ENCODE measurements around the gene CASP14.
A peak's percentile ranks its signal among the peaks of the same experiment; 100 is the strongest.
"Not testable (repeated sequence)": the region's sequence is repeated elsewhere in the genome, so short reads cannot be mapped to it uniquely, and the experiment has no call there.

Gene CASP14

DNA sequence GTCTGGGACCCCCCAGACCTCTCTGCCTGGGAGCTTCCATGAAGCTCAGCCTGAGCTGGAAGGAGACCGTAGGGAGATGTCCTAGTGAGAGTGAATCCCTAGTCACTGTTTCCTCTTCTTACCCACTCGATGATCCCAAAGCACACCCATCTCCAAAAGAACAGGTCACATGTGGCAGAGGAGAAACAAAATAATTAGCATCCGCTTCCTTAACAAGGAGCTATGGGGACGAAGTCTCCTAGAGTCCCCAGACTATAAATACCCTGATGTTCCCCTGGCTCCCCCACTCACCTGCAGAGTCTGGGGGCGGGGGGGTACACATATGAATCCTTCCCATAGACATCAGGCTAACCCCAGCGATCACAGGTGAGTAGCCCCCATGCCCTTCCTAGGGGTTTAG, 32.6 kb downstream of the CASP14 start, which contains the start of gene OR1I1:
TSS of gene OR1I1 (plus strand) at position 301 of the 400 bp plus-strand sequence. CDS start 4,855 bp downstream, outside the sequence.
- no peak within 1 kb of the TSS for H3K4me3 Mint-ChIP-seq
- H3K27ac Mint-ChIP-seq (ENCODE audit: low read depth), result no peak within 1 kb of the TSS
- no peak for DNase-seq (ENCODE audit: low spot score in 2 of 2)
- no peaks in the 10 kb centered on the region for H3K4me1 Mint-ChIP-seq
- peaks cover 66% of the 10 kb centered on the region for H3K27me3 Mint-ChIP-seq
- no peaks in the 10 kb centered on the region for H3K36me3 Mint-ChIP-seq (ENCODE audit: insufficient read depth)
- H3K9me3 Mint-ChIP-seq, result no peaks in the 10 kb centered on the region
- ATAC-seq (replicated peaks; ENCODE audit: extremely low read depth, poor library complexity, severe bottlenecking), result no peak

- ATAC-seq (replicated peaks; ENCODE audit: extremely low read depth, poor library complexity, severe bottlenecking), result no peak
- H3K36me3 Mint-ChIP-seq (ENCODE audit: insufficient read depth), result no peaks in the 10 kb centered on the region
- no peak overlapping the region for H3K4me3 Mint-ChIP-seq
- peaks cover 42% of the 10 kb centered on the region for H3K27me3 Mint-ChIP-seq
- no peaks in the 10 kb centered on the region for H3K4me1 Mint-ChIP-seq
- no peak for DNase-seq (ENCODE audit: low spot score in 2 of 2)
- no peak overlapping the region for H3K27ac Mint-ChIP-seq (ENCODE audit: low read depth)
- no peaks in the 10 kb centered on the region for H3K9me3 Mint-ChIP-seq
Measured at GRCh38 chr19:15087182-15087581, 37.9 kb downstream of the CASP14 start.

- no peak overlapping the region for H3K27ac Mint-ChIP-seq (ENCODE audit: low read depth)
- H3K27me3 Mint-ChIP-seq, result peaks cover 17% of the 10 kb centered on the region
- no peak overlapping the region for H3K4me3 Mint-ChIP-seq
- no peaks in the 10 kb centered on the region for H3K36me3 Mint-ChIP-seq (ENCODE audit: insufficient read depth)
- peak in 1 of 2 donors; percentile 42 for DNase-seq (ENCODE audit: low spot score in 2 of 2)
- no peaks in the 10 kb centered on the region for H3K9me3 Mint-ChIP-seq
- no peak for ATAC-seq (replicated peaks; ENCODE audit: extremely low read depth, poor library complexity, severe bottlenecking)
- H3K4me1 Mint-ChIP-seq, result no peaks in the 10 kb centered on the region
Measured at GRCh38 chr19:15091918-15092753, 42.9 kb downstream of the CASP14 start.

DNA sequence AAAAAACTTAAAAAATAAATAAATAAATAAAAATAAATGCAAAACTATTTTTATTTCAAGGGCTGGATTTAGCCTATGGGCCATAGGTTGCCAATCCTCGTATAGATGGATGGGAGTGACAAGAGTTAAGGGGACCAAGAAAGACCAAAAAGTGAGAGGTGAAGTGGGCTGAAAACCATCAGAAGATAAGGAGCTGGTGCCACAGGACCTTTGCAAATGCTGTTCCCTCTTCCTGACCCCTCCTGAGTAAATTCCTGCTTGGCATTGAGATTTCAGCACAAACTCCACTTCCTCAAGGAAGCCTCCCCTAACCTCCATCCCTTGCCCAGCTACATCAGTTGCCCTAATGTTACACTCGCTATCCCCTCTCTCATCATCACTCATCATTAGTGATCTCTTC, 43.7 kb downstream of the CASP14 start:
- DNase-seq (ENCODE audit: low spot score in 2 of 2), result no peak
- ATAC-seq (replicated peaks; ENCODE audit: extremely low read depth, poor library complexity, severe bottlenecking), result no peak
- Mint-ChIP-seq H3K9me3 (no peaks in the 10 kb centered on the region), H3K4me3 (no peak overlapping the region), H3K27ac (ENCODE audit: low read depth) (no peak overlapping the region), H3K36me3 (ENCODE audit: insufficient read depth) (no peaks in the 10 kb centered on the region), H3K27me3 (peaks cover 11% of the 10 kb centered on the region), H3K4me1 (no peaks in the 10 kb centered on the region)

GRCh38 chr19:15096223-15096622, 46.9 kb downstream of the CASP14 start:
- no peak for DNase-seq (ENCODE audit: low spot score in 2 of 2)
- Mint-ChIP-seq H3K4me3 (no peak overlapping the region), H3K27me3 (peaks cover 9% of the 10 kb centered on the region), H3K36me3 (ENCODE audit: insufficient read depth) (no peaks in the 10 kb centered on the region), H3K27ac (ENCODE audit: low read depth) (no peak overlapping the region), H3K4me1 (no peaks in the 10 kb centered on the region), H3K9me3 (no peaks in the 10 kb centered on the region)
- ATAC-seq (replicated peaks; ENCODE audit: extremely low read depth, poor library complexity, severe bottlenecking), result no peak

DNA sequence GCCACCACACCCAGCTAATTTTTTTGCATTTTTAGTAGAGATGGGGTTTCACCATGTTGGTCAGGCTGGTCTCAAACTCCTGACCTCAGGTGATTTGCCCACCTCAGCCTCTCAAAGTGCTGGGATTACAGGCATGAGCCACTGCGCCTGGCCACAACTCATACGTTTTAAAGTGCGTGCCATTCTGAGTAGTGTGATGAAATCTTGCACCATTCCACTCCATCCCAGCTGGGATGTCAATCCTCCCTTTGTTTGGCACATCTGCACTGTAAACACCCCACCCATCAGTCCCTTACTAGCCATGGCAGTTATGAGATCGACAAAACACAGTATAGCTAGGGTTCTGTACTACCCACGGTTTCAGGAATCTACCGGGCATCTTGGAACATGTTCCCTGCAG, 48.7 kb downstream of the CASP14 start:
- DNase-seq (ENCODE audit: low spot score in 2 of 2); H3K4me1 Mint-ChIP-seq; H3K36me3 Mint-ChIP-seq (ENCODE audit: insufficient read depth); H3K27ac Mint-ChIP-seq (ENCODE audit: low read depth); H3K27me3 Mint-ChIP-seq; ATAC-seq (replicated peaks; ENCODE audit: extremely low read depth, poor library complexity, severe bottlenecking); H3K9me3 Mint-ChIP-seq; H3K4me3 Mint-ChIP-seq: not testable (repeated sequence)

- H3K36me3 Mint-ChIP-seq (ENCODE audit: insufficient read depth), result peaks cover 2% of the 10 kb centered on the region
- H3K4me1 Mint-ChIP-seq, result no peaks in the 10 kb centered on the region
- no peak overlapping the region for H3K27ac Mint-ChIP-seq (ENCODE audit: low read depth)
- DNase-seq (ENCODE audit: low spot score in 2 of 2), result no peak
- peaks cover 14% of the 10 kb centered on the region for H3K27me3 Mint-ChIP-seq
- peaks cover 3% of the 10 kb centered on the region for H3K9me3 Mint-ChIP-seq
- H3K4me3 Mint-ChIP-seq, result no peak overlapping the region
- no peak for ATAC-seq (replicated peaks; ENCODE audit: extremely low read depth, poor library complexity, severe bottlenecking)
Measured at GRCh38 chr19:15098460-15098859, 49.2 kb downstream of the CASP14 start.

- DNase-seq (ENCODE audit: low spot score in 2 of 2) (no peak), ATAC-seq (replicated peaks; ENCODE audit: extremely low read depth, poor library complexity, severe bottlenecking) (no peak)
- no peak overlapping the region for H3K4me3 Mint-ChIP-seq
- H3K27ac Mint-ChIP-seq (ENCODE audit: low read depth), result no peak overlapping the region
- peaks cover 7% of the 10 kb centered on the region for H3K9me3 Mint-ChIP-seq
- H3K27me3 Mint-ChIP-seq, result peaks cover 16% of the 10 kb centered on the region
- no peaks in the 10 kb centered on the region for H3K4me1 Mint-ChIP-seq
- H3K36me3 Mint-ChIP-seq (ENCODE audit: insufficient read depth), result peaks cover 2% of the 10 kb centered on the region
Measured at GRCh38 chr19:15099017-15099582, 49.8 kb downstream of the CASP14 start.

GRCh38 chr19:15101479-15102082, 52.3 kb downstream of the CASP14 start:
- H3K27me3 Mint-ChIP-seq, result peaks cover 29% of the 10 kb centered on the region
- H3K9me3 Mint-ChIP-seq, result peaks cover 12% of the 10 kb centered on the region
- peaks cover 2% of the 10 kb centered on the region for H3K36me3 Mint-ChIP-seq (ENCODE audit: insufficient read depth)
- no peak overlapping the region for H3K27ac Mint-ChIP-seq (ENCODE audit: low read depth)
- peaks cover 2% of the 10 kb centered on the region for H3K4me1 Mint-ChIP-seq
- DNase-seq (ENCODE audit: low spot score in 2 of 2) (peak in 1 of 2 donors; percentile 41), ATAC-seq (replicated peaks; ENCODE audit: extremely low read depth, poor library complexity, severe bottlenecking) (no peak)
- no peak overlapping the region for H3K4me3 Mint-ChIP-seq

DNA sequence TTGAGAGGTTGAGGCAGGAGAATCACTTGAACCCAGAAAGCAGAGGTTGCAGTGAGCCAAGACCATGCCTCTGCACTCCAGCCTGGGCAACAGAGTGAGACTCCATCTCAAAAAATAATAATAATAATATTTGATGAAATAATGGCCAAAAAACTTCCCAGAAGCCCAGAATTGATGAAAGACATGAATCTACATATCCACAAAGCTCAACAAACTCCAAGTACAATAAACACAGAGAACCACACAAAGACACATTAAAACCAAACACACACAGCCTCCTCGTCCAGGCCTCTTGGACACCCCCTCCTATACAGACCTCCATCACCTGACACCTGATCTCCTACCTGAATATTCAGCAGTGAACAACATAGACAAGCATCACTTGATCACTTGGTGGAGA, 54.7 kb downstream of the CASP14 start:
- Mint-ChIP-seq H3K27me3 (peaks cover 39% of the 10 kb centered on the region), H3K4me3 (no peak overlapping the region), H3K36me3 (ENCODE audit: insufficient read depth) (peaks cover 2% of the 10 kb centered on the region), H3K4me1 (peaks cover 6% of the 10 kb centered on the region), H3K9me3 (peaks cover 12% of the 10 kb centered on the region), H3K27ac (ENCODE audit: low read depth) (no peak overlapping the region)
- ATAC-seq (replicated peaks; ENCODE audit: extremely low read depth, poor library complexity, severe bottlenecking) (no peak), DNase-seq (ENCODE audit: low spot score in 2 of 2) (no peak)

GRCh38 chr19:15104411-15104810, 55.1 kb downstream of the CASP14 start:
- Mint-ChIP-seq H3K4me3 (no peak overlapping the region), H3K4me1 (peaks cover 6% of the 10 kb centered on the region), H3K9me3 (peaks cover 12% of the 10 kb centered on the region), H3K27ac (ENCODE audit: low read depth) (no peak overlapping the region), H3K27me3 (peaks cover 39% of the 10 kb centered on the region), H3K36me3 (ENCODE audit: insufficient read depth) (peaks cover 2% of the 10 kb centered on the region)
- ATAC-seq (replicated peaks; ENCODE audit: extremely low read depth, poor library complexity, severe bottlenecking) (no peak), DNase-seq (ENCODE audit: low spot score in 2 of 2) (no peak)

DNA sequence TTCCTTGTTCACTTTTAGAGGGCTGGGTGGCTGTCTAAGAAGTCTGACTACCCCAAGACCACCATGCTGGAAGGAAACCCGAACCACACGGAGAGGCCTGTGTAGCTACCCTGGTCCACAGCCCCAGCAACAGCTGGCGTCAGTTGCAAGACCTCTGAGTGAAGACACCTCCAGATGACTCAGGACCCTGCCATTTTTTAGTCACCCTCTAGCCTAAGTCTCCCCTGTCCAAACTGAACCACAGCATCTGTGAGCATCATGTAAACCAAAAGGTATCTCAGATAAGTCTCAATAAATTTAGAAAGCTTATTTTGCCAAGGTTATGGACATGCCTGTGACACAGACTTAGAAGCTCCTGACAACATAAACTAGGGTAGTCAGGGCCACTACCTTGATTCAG, 55.8 kb downstream of the CASP14 start:
- Mint-ChIP-seq H3K4me3 (no peak overlapping the region), H3K9me3 (peaks cover 12% of the 10 kb centered on the region), H3K27ac (ENCODE audit: low read depth) (no peak overlapping the region), H3K4me1 (peaks cover 6% of the 10 kb centered on the region), H3K36me3 (ENCODE audit: insufficient read depth) (peaks cover 2% of the 10 kb centered on the region), H3K27me3 (peaks cover 39% of the 10 kb centered on the region)
- DNase-seq (ENCODE audit: low spot score in 2 of 2) (no peak), ATAC-seq (replicated peaks; ENCODE audit: extremely low read depth, poor library complexity, severe bottlenecking) (no peak)

Measured in central memory CD8-positive, alpha-beta T cell (primary cell).